Lower leg skin (tissue), 4 donors: ENCODE results near the gene ZFYVE28. TPM values are rescaled to one million over a fixed set of nuclear protein-coding genes. Genes with fewer than 3 reads are reported as not detected.

ENCODE experiments used
- DNase-seq, 2 donors: peaks; one replicate each; pipeline ENCODE4 v3.0.0-alpha.2; 2019; ENCODE audit warnings: low spot score in 2 of 2
- H3K4me3 ChIP-seq: fragments of 200-600 bp; sonication (generic); 2 replicates; pipeline ENCODE4 v1.5.1; 2017; ENCODE audit warnings: mild to moderate bottlenecking, low read depth; ENCODE audit not compliant: poor library complexity, severe bottlenecking
- POLR2A ChIP-seq, 2 donors: fragments of 450-650 bp; IDR thresholded peaks; one replicate each; pipeline ENCODE4 v1.6.1; 2016 to 2017; ENCODE audit warnings: antibody characterized with exemption in 2 of 2, mild to moderate bottlenecking in 1 of 2, moderate library complexity in 1 of 2
- WGBS, 2 donors: methylation state at CpG; one replicate each; pipeline ENCODE4 v1.1.5; 2018; 5-methylcytosine and 5-hydroxymethylcytosine counted together
- intact Hi-C: fragments of 100-400 bp; cut with DNase I; formaldehyde crosslinking; loops from one replicate; pipeline ENCODE4 v1.15.0; 2023; ENCODE audit warnings: low total_unique reads
- total RNA-seq, 4 donors: library from RNA; depleted of rRNA; stranded (reverse); fragments of >200 nt; gene quantifications; one replicate each; pipeline ENCODE4 v1.1.0, GENCODE V29; 2016
- TF ChIP-seq, protein P1 (sequence below), 3 donors: fragments of 450-650 bp; IDR thresholded peaks; one replicate each; pipeline ENCODE4 v1.5.1; 2016; ENCODE audit warnings: antibody characterized with exemption in 3 of 3, mild to moderate bottlenecking in 3 of 3, moderate library complexity in 2 of 3

ZFYVE28 gene
- total RNA-seq, 4 donors from 2014 or later = 5.0 to 12.8 (median 9.9) TPM

DNA sequence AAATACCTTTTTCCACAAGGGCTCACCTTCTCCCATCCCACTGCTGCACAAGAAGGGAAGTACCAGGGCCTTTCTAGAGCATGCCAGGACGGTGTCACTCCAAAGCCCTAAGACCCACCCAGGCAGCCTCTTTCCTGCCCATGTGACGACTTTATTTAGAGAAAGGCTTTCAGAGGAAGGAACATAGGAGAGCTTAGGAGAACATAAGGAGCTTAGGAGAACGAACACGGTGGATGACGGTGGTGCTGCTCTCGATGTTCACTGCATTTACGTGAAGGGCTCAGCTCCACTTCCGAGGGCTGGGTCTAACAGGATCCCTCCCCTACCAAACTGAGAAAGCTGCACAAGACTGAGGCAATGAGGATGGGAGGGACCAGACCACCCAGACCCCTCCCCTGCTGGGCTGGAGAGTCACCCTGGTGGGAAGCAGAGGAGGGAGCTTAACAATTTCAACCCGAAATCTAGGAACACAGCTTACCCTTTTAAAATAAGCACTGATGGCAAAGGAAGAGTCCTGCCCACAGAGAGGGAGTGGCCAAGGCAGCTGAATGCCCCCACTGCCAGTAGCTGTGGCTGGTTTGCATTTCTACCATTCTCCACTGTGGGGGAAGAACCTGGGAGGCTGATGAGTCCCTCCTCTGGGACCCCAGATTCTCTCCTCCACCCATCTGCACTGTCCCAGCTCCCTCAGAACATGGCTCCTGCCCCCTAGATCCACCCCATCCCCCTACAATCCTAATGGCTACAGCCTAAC, 29.8 kb downstream of the ZFYVE28 start:
- WGBS, 2 donors = 28 to 35% methylated on average over 9 of the region's 9 CpGs
- TF ChIP-seq, protein P1, sequence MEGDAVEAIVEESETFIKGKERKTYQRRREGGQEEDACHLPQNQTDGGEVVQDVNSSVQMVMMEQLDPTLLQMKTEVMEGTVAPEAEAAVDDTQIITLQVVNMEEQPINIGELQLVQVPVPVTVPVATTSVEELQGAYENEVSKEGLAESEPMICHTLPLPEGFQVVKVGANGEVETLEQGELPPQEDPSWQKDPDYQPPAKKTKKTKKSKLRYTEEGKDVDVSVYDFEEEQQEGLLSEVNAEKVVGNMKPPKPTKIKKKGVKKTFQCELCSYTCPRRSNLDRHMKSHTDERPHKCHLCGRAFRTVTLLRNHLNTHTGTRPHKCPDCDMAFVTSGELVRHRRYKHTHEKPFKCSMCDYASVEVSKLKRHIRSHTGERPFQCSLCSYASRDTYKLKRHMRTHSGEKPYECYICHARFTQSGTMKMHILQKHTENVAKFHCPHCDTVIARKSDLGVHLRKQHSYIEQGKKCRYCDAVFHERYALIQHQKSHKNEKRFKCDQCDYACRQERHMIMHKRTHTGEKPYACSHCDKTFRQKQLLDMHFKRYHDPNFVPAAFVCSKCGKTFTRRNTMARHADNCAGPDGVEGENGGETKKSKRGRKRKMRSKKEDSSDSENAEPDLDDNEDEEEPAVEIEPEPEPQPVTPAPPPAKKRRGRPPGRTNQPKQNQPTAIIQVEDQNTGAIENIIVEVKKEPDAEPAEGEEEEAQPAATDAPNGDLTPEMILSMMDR (IDR thresholded peaks at IDR 0.05) = no peak
- no peak for TF ChIP-seq POLR2A (IDR thresholded peaks at IDR 0.05)
- H3K4me3 ChIP-seq = no peak overlapping the region
- intact Hi-C loops = no loop called here
- no peak for DNase-seq

DNA sequence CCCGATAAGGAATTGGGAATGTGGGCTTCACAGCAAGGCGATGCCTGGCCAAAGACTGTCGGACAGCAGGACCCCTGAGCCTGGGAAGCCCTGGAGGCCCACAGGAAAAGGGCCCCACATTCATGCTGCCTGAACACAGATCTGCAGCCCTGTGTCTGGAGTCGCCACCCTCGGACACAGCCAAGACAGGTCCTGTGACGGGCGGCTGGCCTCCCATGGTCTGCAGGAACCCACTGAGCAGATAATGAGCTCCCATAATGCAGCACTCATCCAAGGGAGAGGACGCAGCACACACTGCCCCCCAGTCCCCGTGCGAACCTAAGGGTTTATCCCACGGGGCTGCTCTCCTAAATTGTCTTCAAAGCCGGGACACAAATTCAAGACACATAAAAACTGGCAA, 30.6 kb downstream of the ZFYVE28 start:
- no peak overlapping the region for H3K4me3 ChIP-seq
- no peak for TF ChIP-seq POLR2A (IDR thresholded peaks at IDR 0.05)
- TF ChIP-seq, protein P1 (IDR thresholded peaks at IDR 0.05) = no peak
- WGBS, 2 donors = 96 to 97% methylated on average over 9 to 12 of the region's 12 CpGs
- no peak for DNase-seq
- intact Hi-C loops = no loop called here

- intact Hi-C loops = no loop called here
- TF ChIP-seq, protein P1 (IDR thresholded peaks at IDR 0.05) = no peak
- no peak for TF ChIP-seq POLR2A (IDR thresholded peaks at IDR 0.05)
- no peak for DNase-seq
- no peak overlapping the region for H3K4me3 ChIP-seq
- WGBS, 2 donors = 89 to 93% methylated on average over 13 to 16 of the region's 17 CpGs
Observed at GRCh38 chr4:2387218-2387617, 31.2 kb downstream of the ZFYVE28 start.

GRCh38 chr4:2386717-2387116, 31.7 kb downstream of the ZFYVE28 start:
- intact Hi-C loops = no loop called here
- TF ChIP-seq POLR2A (IDR thresholded peaks at IDR 0.05) = no peak
- TF ChIP-seq, protein P1 (IDR thresholded peaks at IDR 0.05) = no peak
- no peak for DNase-seq
- 94 to 96% methylated on average over 18 to 19 of the region's 19 CpGs for WGBS, 2 donors
- H3K4me3 ChIP-seq = no peak overlapping the region

GRCh38 chr4:2385516-2385915, 32.9 kb downstream of the ZFYVE28 start:
- TF ChIP-seq, protein P1 (IDR thresholded peaks at IDR 0.05) = no peak
- TF ChIP-seq POLR2A (IDR thresholded peaks at IDR 0.05) = no peak
- H3K4me3 ChIP-seq = no peak overlapping the region
- 87 to 89% methylated on average over 6 to 8 of the region's 8 CpGs for WGBS, 2 donors
- intact Hi-C loops = no loop called here
- DNase-seq = no peak

GRCh38 chr4:2384245-2384644, 34.2 kb downstream of the ZFYVE28 start:
- TF ChIP-seq, protein P1 (IDR thresholded peaks at IDR 0.05) = no peak
- no peak for TF ChIP-seq POLR2A (IDR thresholded peaks at IDR 0.05)
- H3K4me3 ChIP-seq = no peak overlapping the region
- whole genome bisulfite sequencing, 2 donors = 80 to 82% methylated on average over 6 of the region's 6 CpGs
- DNase-seq = no peak
- intact Hi-C loops = no loop called here
